Measurements from ENCODE around the gene NFKBIL1. TPM values are rescaled to one million over a fixed set of nuclear protein-coding genes. Genes with fewer than 3 reads are reported as not detected.

NFKBIL1 gene
- total and polyA plus RNA-seq, 2 experiments from 2014 or later = 9.6 to 12.3 TPM

DNA sequence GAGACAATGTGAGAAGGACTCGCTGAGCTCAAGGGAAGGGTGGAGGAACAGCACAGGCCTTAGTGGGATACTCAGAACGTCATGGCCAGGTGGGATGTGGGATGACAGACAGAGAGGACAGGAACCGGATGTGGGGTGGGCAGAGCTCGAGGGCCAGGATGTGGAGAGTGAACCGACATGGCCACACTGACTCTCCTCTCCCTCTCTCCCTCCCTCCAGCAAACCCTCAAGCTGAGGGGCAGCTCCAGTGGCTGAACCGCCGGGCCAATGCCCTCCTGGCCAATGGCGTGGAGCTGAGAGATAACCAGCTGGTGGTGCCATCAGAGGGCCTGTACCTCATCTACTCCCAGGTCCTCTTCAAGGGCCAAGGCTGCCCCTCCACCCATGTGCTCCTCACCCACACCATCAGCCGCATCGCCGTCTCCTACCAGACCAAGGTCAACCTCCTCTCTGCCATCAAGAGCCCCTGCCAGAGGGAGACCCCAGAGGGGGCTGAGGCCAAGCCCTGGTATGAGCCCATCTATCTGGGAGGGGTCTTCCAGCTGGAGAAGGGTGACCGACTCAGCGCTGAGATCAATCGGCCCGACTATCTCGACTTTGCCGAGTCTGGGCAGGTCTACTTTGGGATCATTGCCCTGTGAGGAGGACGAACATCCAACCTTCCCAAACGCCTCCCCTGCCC, 29.6 kb downstream of the NFKBIL1 start (continued):
- TF ChIP-seq, protein P1, sequence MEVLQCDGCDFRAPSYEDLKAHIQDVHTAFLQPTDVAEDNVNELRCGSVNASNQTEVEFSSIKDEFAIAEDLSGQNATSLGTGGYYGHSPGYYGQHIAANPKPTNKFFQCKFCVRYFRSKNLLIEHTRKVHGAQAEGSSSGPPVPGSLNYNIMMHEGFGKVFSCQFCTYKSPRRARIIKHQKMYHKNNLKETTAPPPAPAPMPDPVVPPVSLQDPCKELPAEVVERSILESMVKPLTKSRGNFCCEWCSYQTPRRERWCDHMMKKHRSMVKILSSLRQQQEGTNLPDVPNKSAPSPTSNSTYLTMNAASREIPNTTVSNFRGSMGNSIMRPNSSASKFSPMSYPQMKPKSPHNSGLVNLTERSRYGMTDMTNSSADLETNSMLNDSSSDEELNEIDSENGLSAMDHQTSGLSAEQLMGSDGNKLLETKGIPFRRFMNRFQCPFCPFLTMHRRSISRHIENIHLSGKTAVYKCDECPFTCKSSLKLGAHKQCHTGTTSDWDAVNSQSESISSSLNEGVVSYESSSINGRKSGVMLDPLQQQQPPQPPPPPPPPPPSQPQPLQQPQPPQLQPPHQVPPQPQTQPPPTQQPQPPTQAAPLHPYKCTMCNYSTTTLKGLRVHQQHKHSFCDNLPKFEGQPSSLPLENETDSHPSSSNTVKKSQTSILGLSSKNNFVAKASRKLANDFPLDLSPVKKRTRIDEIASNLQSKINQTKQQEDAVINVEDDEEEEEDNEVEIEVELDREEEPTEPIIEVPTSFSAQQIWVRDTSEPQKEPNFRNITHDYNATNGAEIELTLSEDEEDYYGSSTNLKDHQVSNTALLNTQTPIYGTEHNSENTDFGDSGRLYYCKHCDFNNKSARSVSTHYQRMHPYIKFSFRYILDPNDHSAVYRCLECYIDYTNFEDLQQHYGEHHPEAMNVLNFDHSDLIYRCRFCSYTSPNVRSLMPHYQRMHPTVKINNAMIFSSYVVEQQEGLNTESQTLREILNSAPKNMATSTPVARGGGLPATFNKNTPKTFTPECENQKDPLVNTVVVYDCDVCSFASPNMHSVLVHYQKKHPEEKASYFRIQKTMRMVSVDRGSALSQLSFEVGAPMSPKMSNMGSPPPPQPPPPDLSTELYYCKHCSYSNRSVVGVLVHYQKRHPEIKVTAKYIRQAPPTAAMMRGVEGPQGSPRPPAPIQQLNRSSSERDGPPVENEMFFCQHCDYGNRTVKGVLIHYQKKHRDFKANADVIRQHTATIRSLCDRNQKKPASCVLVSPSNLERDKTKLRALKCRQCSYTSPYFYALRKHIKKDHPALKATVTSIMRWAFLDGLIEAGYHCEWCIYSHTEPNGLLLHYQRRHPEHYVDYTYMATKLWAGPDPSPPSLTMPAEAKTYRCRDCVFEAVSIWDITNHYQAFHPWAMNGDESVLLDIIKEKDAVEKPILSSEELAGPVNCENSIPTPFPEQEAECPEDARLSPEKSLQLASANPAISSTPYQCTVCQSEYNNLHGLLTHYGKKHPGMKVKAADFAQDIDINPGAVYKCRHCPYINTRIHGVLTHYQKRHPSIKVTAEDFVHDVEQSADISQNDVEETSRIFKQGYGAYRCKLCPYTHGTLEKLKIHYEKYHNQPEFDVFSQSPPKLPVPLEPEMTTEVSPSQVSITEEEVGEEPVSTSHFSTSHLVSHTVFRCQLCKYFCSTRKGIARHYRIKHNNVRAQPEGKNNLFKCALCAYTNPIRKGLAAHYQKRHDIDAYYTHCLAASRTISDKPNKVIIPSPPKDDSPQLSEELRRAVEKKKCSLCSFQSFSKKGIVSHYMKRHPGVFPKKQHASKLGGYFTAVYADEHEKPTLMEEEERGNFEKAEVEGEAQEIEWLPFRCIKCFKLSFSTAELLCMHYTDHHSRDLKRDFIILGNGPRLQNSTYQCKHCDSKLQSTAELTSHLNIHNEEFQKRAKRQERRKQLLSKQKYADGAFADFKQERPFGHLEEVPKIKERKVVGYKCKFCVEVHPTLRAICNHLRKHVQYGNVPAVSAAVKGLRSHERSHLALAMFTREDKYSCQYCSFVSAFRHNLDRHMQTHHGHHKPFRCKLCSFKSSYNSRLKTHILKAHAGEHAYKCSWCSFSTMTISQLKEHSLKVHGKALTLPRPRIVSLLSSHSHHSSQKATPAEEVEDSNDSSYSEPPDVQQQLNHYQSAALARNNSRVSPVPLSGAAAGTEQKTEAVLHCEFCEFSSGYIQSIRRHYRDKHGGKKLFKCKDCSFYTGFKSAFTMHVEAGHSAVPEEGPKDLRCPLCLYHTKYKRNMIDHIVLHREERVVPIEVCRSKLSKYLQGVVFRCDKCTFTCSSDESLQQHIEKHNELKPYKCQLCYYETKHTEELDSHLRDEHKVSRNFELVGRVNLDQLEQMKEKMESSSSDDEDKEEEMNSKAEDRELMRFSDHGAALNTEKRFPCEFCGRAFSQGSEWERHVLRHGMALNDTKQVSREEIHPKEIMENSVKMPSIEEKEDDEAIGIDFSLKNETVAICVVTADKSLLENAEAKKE (CRISPR knock-in tag; IDR thresholded peaks at IDR 0.05) = no peak
- TF ChIP-seq STAT1 (IDR thresholded peaks at IDR 0.05; ENCODE audit: unreplicated experiment) (no peak), POLR2AphosphoS5 (IDR thresholded peaks at IDR 0.05; ENCODE audit: low read depth) (no peak), CREB1 (CRISPR knock-in tag; IDR thresholded peaks at IDR 0.05; ENCODE audit: low read depth) (no peak)
- TF ChIP-seq, protein P2, sequence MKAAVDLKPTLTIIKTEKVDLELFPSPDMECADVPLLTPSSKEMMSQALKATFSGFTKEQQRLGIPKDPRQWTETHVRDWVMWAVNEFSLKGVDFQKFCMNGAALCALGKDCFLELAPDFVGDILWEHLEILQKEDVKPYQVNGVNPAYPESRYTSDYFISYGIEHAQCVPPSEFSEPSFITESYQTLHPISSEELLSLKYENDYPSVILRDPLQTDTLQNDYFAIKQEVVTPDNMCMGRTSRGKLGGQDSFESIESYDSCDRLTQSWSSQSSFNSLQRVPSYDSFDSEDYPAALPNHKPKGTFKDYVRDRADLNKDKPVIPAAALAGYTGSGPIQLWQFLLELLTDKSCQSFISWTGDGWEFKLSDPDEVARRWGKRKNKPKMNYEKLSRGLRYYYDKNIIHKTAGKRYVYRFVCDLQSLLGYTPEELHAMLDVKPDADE (IDR thresholded peaks at IDR 0.05) = no peak

DNA sequence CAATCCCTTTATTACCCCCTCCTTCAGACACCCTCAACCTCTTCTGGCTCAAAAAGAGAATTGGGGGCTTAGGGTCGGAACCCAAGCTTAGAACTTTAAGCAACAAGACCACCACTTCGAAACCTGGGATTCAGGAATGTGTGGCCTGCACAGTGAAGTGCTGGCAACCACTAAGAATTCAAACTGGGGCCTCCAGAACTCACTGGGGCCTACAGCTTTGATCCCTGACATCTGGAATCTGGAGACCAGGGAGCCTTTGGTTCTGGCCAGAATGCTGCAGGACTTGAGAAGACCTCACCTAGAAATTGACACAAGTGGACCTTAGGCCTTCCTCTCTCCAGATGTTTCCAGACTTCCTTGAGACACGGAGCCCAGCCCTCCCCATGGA, 30.2 kb downstream of the NFKBIL1 start:
- H3K36me3 Mint-ChIP-seq (ENCODE audit: low read depth) = no peaks in the 10 kb centered on the region; the same call in 2 of the 3 replicates
- no peak overlapping the region for H3K4me3 ChIP-seq
- DNase-seq (ENCODE audit: low spot score) (no peak), ATAC-seq (no peak)
- no peak overlapping the region for H3K4me3 Mint-ChIP-seq
- no peaks in the 10 kb centered on the region for H3K36me3 ChIP-seq (ENCODE audit: insufficient read depth)
- H3K4me1 ChIP-seq (ENCODE audit: insufficient read depth) = peaks cover 4% of the 10 kb centered on the region; the same call in 1 of the 2 replicates
- no peak overlapping the region for H3K27ac ChIP-seq (ENCODE audit: low read depth)
- no peaks in the 10 kb centered on the region for H3F3A ChIP-seq (replicated peaks; ENCODE audit: low read depth)
- H3K27ac Mint-ChIP-seq = no peak overlapping the region
- H3K9me3 Mint-ChIP-seq = peaks cover 3% of the 10 kb centered on the region; the same call in 2 of the 3 replicates
- H3K27me3 ChIP-seq (ENCODE audit: insufficient read depth) = peaks cover 20% of the 10 kb centered on the region
- H3K4me1 Mint-ChIP-seq = peaks cover 29% of the 10 kb centered on the region
- H3K4me2 ChIP-seq = no peak overlapping the region
- no peaks in the 10 kb centered on the region for H3K79me2 ChIP-seq (replicated peaks; ENCODE audit: insufficient read depth)
- no peaks in the 10 kb centered on the region for H4K20me1 ChIP-seq (replicated peaks; ENCODE audit: insufficient read depth)
- peaks cover 41% of the 10 kb centered on the region for H3K27me3 Mint-ChIP-seq (ENCODE audit: insufficient read depth, low read depth, poor library complexity)
- no peak overlapping the region for H2AFZ ChIP-seq
- H3K9me2 ChIP-seq (ENCODE audit: insufficient read depth) = no peaks in the 10 kb centered on the region
- TF ChIP-seq, protein P1 (CRISPR knock-in tag; IDR thresholded peaks at IDR 0.05) = no peak
